K562 (cell line): ENCODE data around the gene SCTR. TPM values are rescaled to one million over a fixed set of nuclear protein-coding genes. Genes with fewer than 3 reads are reported as not detected.
A peak's percentile ranks its signal among the peaks of the same experiment; 100 is the strongest.

ENCODE experiments used
- ATAC-seq: fragments of 200-7000 bp; cut with Tn5 transposase; 3 replicates; pipeline ENCODE4 v1.9.1; 2020; ENCODE audit warnings: moderate library complexity
- BruUV-seq: library from RNA; stranded (reverse); fragments of 400-500 nt; replicated peaks from 2 replicates; lab custom pipeline; 2021; lab: Mats Ljungman, UMichigan
- CTCF ChIA-PET: fragments of 300-600 bp; formaldehyde crosslinking; extraction: SDS; loops from one replicate; lab custom pipeline; 2021; ENCODE audit warnings: low intra/inter-chr PET ratio; lab: Yijun Ruan, JAX
- POLR2A ChIA-PET: fragments of 300-600, 350-650 bp; sonication (Branson Sonifier 250); formaldehyde crosslinking; extraction: SDS; loops from one replicate; lab custom pipeline; 2021; ENCODE audit warnings: antibody characterized with exemption, inconsistent platforms; lab: Yijun Ruan, JAX
- DNase-seq, 4 experiments: peaks; one replicate each; pipeline versions ENCODE4 v3.0.0 to v3.0.0-alpha.2; 2011 to 2018; ENCODE audit warnings: low spot score in 3 of 4, mixed read lengths in 3 of 4; ENCODE audit errors: extremely low read depth in 1 of 4
- FAIRE-seq: peaks from 2 replicates; lab custom pipeline; 2011; peaks lifted over from hg19 to GRCh38; lab: Jason Lieb, UNC
- H2AFZ ChIP-seq: 2 replicates; pipeline ENCODE4 v1.6.0; 2011; ENCODE audit warnings: low read depth, low read length, control low read depth, inconsistent platforms
- H3K27ac ChIP-seq: fragments of 200-600 bp; 3 replicates; pipeline ENCODE4 v1.8.0; 2011; ENCODE audit warnings: low read depth, mild to moderate bottlenecking, control low read depth, inconsistent platforms, low read length, moderate library complexity, mixed read lengths; ENCODE audit errors: extremely low read depth
- H3K27me3 ChIP-seq, 2 experiments: fragments of 300-600 bp in 1 of 2; 2 replicates in 1 of 2; 3 replicates in 1 of 2; pipeline versions ENCODE4 v1.6.0 to v1.8.0; 2011; ENCODE audit warnings: inconsistent platforms in 2 of 2, low read length in 2 of 2, mild to moderate bottlenecking in 1 of 2, mixed read lengths in 1 of 2, moderate library complexity in 1 of 2; ENCODE audit not compliant: control insufficient read depth in 2 of 2, insufficient read depth in 2 of 2
- H3K36me3 ChIP-seq: fragments of 300-600 bp; 3 replicates; pipeline ENCODE4 v1.8.0; 2011; ENCODE audit warnings: mild to moderate bottlenecking, low read length, inconsistent platforms; ENCODE audit not compliant: control insufficient read depth, insufficient read depth
- H3K4me1 ChIP-seq, 2 experiments: fragments of 200-600 bp in 1 of 2; replicated peaks in 1 of 2; 2 replicates in 1 of 2; 3 replicates in 1 of 2; pipeline versions ENCODE4 v1.5.1 to v1.8.0; 2011; ENCODE audit warnings: inconsistent platforms in 2 of 2, low read length in 2 of 2, mild to moderate bottlenecking in 1 of 2, mixed read lengths in 1 of 2, moderate library complexity in 1 of 2; ENCODE audit not compliant: control insufficient read depth in 2 of 2, insufficient read depth in 2 of 2
- H3K4me2 ChIP-seq: 2 replicates; pipeline ENCODE4 v1.6.1; 2011; ENCODE audit warnings: low read length, control low read depth, inconsistent platforms, mixed read lengths; ENCODE audit not compliant: insufficient read depth
- H3K4me3 ChIP-seq: fragments of 200-600 bp; sonication (generic), shearing (Covaris generic); 2 replicates; pipeline ENCODE4 v1.5.1; 2016; ENCODE audit warnings: control low read depth, inconsistent platforms
- H3K79me2 ChIP-seq: fragments of 200-600 bp; 3 replicates; pipeline ENCODE4 v1.8.0; 2011; ENCODE audit warnings: low read length, inconsistent platforms; ENCODE audit not compliant: control insufficient read depth, insufficient read depth
- H3K9ac ChIP-seq, 2 experiments: 2 replicates each; pipeline versions ENCODE4 v1.6.0 to v1.6.1; 2011; ENCODE audit warnings: low read depth in 2 of 2, low read length in 2 of 2, control low read depth in 1 of 2, inconsistent platforms in 1 of 2, mild to moderate bottlenecking in 1 of 2, mixed read lengths in 1 of 2; ENCODE audit not compliant: insufficient read depth in 1 of 2
- H3K9me1 ChIP-seq: one replicate; pipeline ENCODE4 v1.6.0; 2011; ENCODE audit warnings: inconsistent platforms, mild to moderate bottlenecking, low read length, moderate library complexity; ENCODE audit not compliant: control insufficient read depth, insufficient read depth
- H3K9me3 ChIP-seq: replicated peaks from 2 replicates; pipeline ENCODE4 v1.5.1; 2011; ENCODE audit warnings: low read depth, low read length, inconsistent platforms; ENCODE audit not compliant: control insufficient read depth, insufficient read depth
- H4K20me1 ChIP-seq: replicated peaks from 2 replicates; pipeline ENCODE4 v1.6.1; 2011; ENCODE audit warnings: low read length, inconsistent platforms, mixed read lengths; ENCODE audit not compliant: control insufficient read depth, insufficient read depth
- ASH1L ChIP-seq: fragments of 450-650 bp; IDR thresholded peaks from 2 replicates; pipeline ENCODE4 v1.6.1; 2018; ENCODE audit warnings: borderline replicate concordance, mild to moderate bottlenecking, low read depth; ENCODE audit not compliant: partially characterized antibody
- FOXP4 ChIP-seq: sonication (generic); formaldehyde crosslinking; IDR thresholded peaks from 2 replicates; pipeline ENCODE4 v1.8.0; 2022; ENCODE audit warnings: mild to moderate bottlenecking, missing genetic modification reagents, borderline replicate concordance
- NFIC ChIP-seq: fragments of 450-650 bp; IDR thresholded peaks from 2 replicates; pipeline ENCODE4 v1.6.1; 2017; ENCODE audit warnings: mild to moderate bottlenecking, inconsistent platforms
- ZBTB40 ChIP-seq, 2 experiments: fragments of 450-650 bp in 1 of 2; sonication (generic) in 1 of 2; formaldehyde crosslinking in 1 of 2; IDR thresholded peaks; 2 replicates each; pipeline versions ENCODE4 v1.7.1 to v1.9.0; 2016 to 2022; ENCODE audit warnings: inconsistent platforms in 1 of 2, mild to moderate bottlenecking in 1 of 2, missing genetic modification reagents in 1 of 2
- WGBS: fragments of 100-300 bp; shearing (Covaris generic); methylation state at CpG from one replicate; pipeline ENCODE4 v1.1.6; 2016; ENCODE audit warnings: low coverage, mixed read lengths; ENCODE audit not compliant: insufficient coverage; ENCODE audit errors: missing lambda C conversion rate; 5-methylcytosine and 5-hydroxymethylcytosine counted together
- in situ Hi-C: fragments of 300-500 bp; cut with MboI; formaldehyde crosslinking; loops from 4 replicates; pipeline ENCODE4 v1.15.0; 2018; ENCODE audit warnings: inconsistent platforms, mixed read lengths
- intact Hi-C: fragments of 100-400 bp; cut with micrococcal nuclease; formaldehyde crosslinking; loops from 2 replicates; pipeline ENCODE4 v1.14.2; 2022
- polyA plus RNA-seq, 8 experiments: library from polyadenylated mRNA; depleted of rRNA in 4 of 8; stranded (reverse) in 5 of 8; unstranded in 3 of 8; fragments of >200 nt; fragmentation: Nextera tagmentation in 2 of 8; fragmentation: Illumina TruSeq in 1 of 8; extraction: Ambion mirVana in 2 of 8; extraction: Trizol in 1 of 8; gene quantifications; 2 replicates each; pipeline versions ENCODE4 v1.2.1 to v1.2.3, GENCODE V29; 2011 to 2014; ENCODE audit warnings: inconsistent platforms in 1 of 8, missing spikeins in 1 of 8
- total RNA-seq, 7 experiments: library from RNA; depleted of rRNA in 6 of 7; stranded (reverse); fragments of >200 nt in 6 of 7; fragmentation: Illumina TruSeq in 2 of 7; extraction: Trizol in 2 of 7; gene quantifications; 2 replicates each; pipeline versions ENCODE4 v1.2.1 to v1.2.3, GENCODE V29; 2011 to 2021; ENCODE audit warnings: low replicate concordance in 1 of 7

The SCTR gene
- total and polyA plus RNA-seq, 9 of the 15 experiments (the other 6 are each of a cell fraction or from before 2014, with no cell fraction given) = not detected

GRCh38 chr2:119469661-119470297 lies 54.5 kb downstream of the SCTR start:
- no TSS peak for BruUV-seq
- Histone ChIP-seq H3K79me2 (no peaks in the 10 kb centered on the region), H3K4me2 (no peak overlapping the region), H3K9me3 (no peaks in the 10 kb centered on the region), H3K4me1 (no peaks in the 10 kb centered on the region), H3K4me3 (no peak overlapping the region), H3K9ac (no peak overlapping the region), H3K36me3 (no peaks in the 10 kb centered on the region), H3K9me1 (no peaks in the 10 kb centered on the region), H4K20me1 (peaks cover 3% of the 10 kb centered on the region; the same call in 1 of the 2 replicates), H3K27me3 (peaks cover 9 to 34% of the 10 kb centered on the region in 2 experiments; a peak in 4 of 5 replicates), H2AFZ (no peak overlapping the region), H3K27ac (no peak overlapping the region)
- no peak for DNase-seq
- CTCF ChIA-PET = no interaction called here
- in situ Hi-C loops (loop anchor here (5.0 kb wide), 2 partner anchors 57 to 157 kb away; no protein-coding TSS in a partner anchor), intact Hi-C loops (loop anchor here (10.0 kb wide), 1 partner anchor 445 kb away; no protein-coding TSS in a partner anchor)
- FAIRE-seq = no peak
- POLR2A ChIA-PET = interaction anchor here (0.5 kb wide), 1 partner anchor 9 kb away, joined by 3 read pairs; no protein-coding TSS in a partner anchor
- TF ChIP-seq ASH1L = no peak
- TF ChIP-seq ZBTB40 (IDR thresholded peaks at IDR 0.05) = peak; percentile 90
- TF ChIP-seq ZBTB40 (CRISPR knock-in tag; IDR thresholded peaks at IDR 0.05) = peak; percentile 55; the same call in 1 of the 2 replicates
- TF ChIP-seq NFIC = peak; percentile 53
- no peak for TF ChIP-seq FOXP4 (CRISPR knock-in tag)
- no peak for ATAC-seq
- 0% methylated on average over 2 of the region's 2 CpGs for WGBS
